Activated CD8-positive, alpha-beta T cell treated with anti-CD3 and anti-CD28 coated beads for 36 hours (primary cell): Measurements from ENCODE around the gene RNF112. TPM values are rescaled to one million over a fixed set of nuclear protein-coding genes. Genes with fewer than 3 reads are reported as not detected.

Source experiments
- ATAC-seq: fragments of 200-7000 bp; cut with Tn5 transposase; one replicate; pipeline ENCODE4 v1.10.0; 2021; ENCODE audit warnings: mild to moderate bottlenecking, moderate library complexity
- CTCF ChIA-PET: fragments of 350-600 bp; sonication (Branson Sonifier 250); formaldehyde crosslinking; loops from one replicate; lab custom pipeline; 2021; ENCODE audit warnings: antibody characterized with exemption; lab: Charles Lee
- POLR2A ChIA-PET: fragments of 350-600 bp; sonication (Branson Sonifier 250); formaldehyde crosslinking; loops from one replicate; lab custom pipeline; 2021; ENCODE audit warnings: antibody characterized with exemption; lab: Charles Lee
- DNase-seq: peaks from one replicate; pipeline ENCODE4 v3.0.0-alpha.2; 2020
- H3K27ac Mint-ChIP-seq: one replicate; pipeline ENCODE4 v1.8.0; 2021; ENCODE audit warnings: mild to moderate bottlenecking, mixed read lengths
- H3K27me3 Mint-ChIP-seq: one replicate; pipeline ENCODE4 v1.8.0; 2021; ENCODE audit warnings: mixed read lengths
- H3K36me3 Mint-ChIP-seq: one replicate; pipeline ENCODE4 v1.8.0; 2021; ENCODE audit warnings: low read depth, mixed read lengths
- H3K4me1 Mint-ChIP-seq: one replicate; pipeline ENCODE4 v1.8.0; 2021; ENCODE audit warnings: low read depth, mixed read lengths
- H3K4me3 Mint-ChIP-seq: one replicate; pipeline ENCODE4 v1.8.0; 2021; ENCODE audit warnings: mild to moderate bottlenecking, moderate library complexity, mixed read lengths
- H3K9me3 Mint-ChIP-seq: one replicate; pipeline ENCODE4 v1.8.0; 2021; ENCODE audit warnings: mixed read lengths
- intact Hi-C: fragments of 100-400 bp; cut with micrococcal nuclease; formaldehyde crosslinking; loops from one replicate; pipeline ENCODE4 v1.10.0; 2022
- total RNA-seq, 2 experiments: library from RNA; stranded (reverse); gene quantifications; one replicate each; pipeline ENCODE4 v1.2.3, GENCODE V29; 2021
- TF ChIP-seq, protein P1 (sequence below): fragments of 200-600 bp; IDR thresholded peaks from one replicate; pipeline ENCODE4 v1.8.0; 2022; ENCODE audit warnings: antibody characterized with exemption, mild to moderate bottlenecking

Gene RNF112
- total RNA-seq, 2 experiments from 2014 or later, result 0.34 to 0.63 TPM

GRCh38 chr17:19365833-19366636, 45.0 kb upstream of the RNF112 start:
- TF ChIP-seq, protein P1, sequence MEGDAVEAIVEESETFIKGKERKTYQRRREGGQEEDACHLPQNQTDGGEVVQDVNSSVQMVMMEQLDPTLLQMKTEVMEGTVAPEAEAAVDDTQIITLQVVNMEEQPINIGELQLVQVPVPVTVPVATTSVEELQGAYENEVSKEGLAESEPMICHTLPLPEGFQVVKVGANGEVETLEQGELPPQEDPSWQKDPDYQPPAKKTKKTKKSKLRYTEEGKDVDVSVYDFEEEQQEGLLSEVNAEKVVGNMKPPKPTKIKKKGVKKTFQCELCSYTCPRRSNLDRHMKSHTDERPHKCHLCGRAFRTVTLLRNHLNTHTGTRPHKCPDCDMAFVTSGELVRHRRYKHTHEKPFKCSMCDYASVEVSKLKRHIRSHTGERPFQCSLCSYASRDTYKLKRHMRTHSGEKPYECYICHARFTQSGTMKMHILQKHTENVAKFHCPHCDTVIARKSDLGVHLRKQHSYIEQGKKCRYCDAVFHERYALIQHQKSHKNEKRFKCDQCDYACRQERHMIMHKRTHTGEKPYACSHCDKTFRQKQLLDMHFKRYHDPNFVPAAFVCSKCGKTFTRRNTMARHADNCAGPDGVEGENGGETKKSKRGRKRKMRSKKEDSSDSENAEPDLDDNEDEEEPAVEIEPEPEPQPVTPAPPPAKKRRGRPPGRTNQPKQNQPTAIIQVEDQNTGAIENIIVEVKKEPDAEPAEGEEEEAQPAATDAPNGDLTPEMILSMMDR, result no peak
- H3K36me3 Mint-ChIP-seq, result no peaks in the 10 kb centered on the region
- ChIA-PET CTCF (interaction anchor here (0.6 to 7.8 kb wide), 6 partner anchors 8 to 89 kb away, joined by 3 to 133 read pairs (median 4); partner anchors contain the start of gene MAPK7), POLR2A (interaction anchor here (0.6 to 1.1 kb wide), 2 partner anchors 42 to 50 kb away, joined by 3 to 4 read pairs; no protein-coding TSS in a partner anchor)
- no peaks in the 10 kb centered on the region for H3K9me3 Mint-ChIP-seq
- DNase-seq, result no peak
- H3K27ac Mint-ChIP-seq, result no peak overlapping the region
- no peak overlapping the region for H3K4me3 Mint-ChIP-seq
- ATAC-seq, result no peak
- H3K27me3 Mint-ChIP-seq, result peaks cover 4% of the 10 kb centered on the region
- intact Hi-C loops, result no loop called here
- H3K4me1 Mint-ChIP-seq, result peaks cover 24% of the 10 kb centered on the region

DNA sequence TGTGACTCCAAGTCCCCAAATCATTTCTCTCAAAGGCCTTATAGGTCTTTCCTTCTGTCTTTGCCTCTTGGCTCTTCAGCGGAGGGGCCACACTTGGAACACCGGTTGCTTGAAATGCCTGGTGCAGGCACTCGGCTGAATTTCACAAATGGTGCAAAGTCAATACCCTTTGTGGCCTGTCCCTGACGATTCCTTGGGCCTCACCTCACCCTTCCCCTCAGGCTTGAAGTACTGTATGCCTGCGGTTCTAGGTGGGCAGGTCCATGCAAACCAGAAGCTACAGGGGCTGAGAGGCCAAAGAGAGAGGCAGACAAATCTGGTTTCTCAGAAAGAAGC, 44.4 kb upstream of the RNF112 start:
- peaks cover 1% of the 10 kb centered on the region for H3K27me3 Mint-ChIP-seq
- DNase-seq, result no peak
- no peak for ATAC-seq
- H3K4me1 Mint-ChIP-seq, result peaks cover 26% of the 10 kb centered on the region
- H3K4me3 Mint-ChIP-seq, result no peak overlapping the region
- POLR2A ChIA-PET, result no interaction called here
- intact Hi-C loops, result no loop called here
- H3K9me3 Mint-ChIP-seq, result no peaks in the 10 kb centered on the region
- no peak overlapping the region for H3K27ac Mint-ChIP-seq
- CTCF ChIA-PET, result interaction anchor here (1.0 to 7.8 kb wide), 3 partner anchors 11 to 88 kb away, joined by 3 to 133 read pairs (median 8); partner anchors contain the start of gene MAPK7
- no peaks in the 10 kb centered on the region for H3K36me3 Mint-ChIP-seq
- TF ChIP-seq, protein P1, result no peak

GRCh38 chr17:19368229-19368628, 42.8 kb upstream of the RNF112 start:
- ATAC-seq, result no peak
- H3K9me3 Mint-ChIP-seq, result no peaks in the 10 kb centered on the region
- no peaks in the 10 kb centered on the region for H3K36me3 Mint-ChIP-seq
- TF ChIP-seq, protein P1, result no peak
- DNase-seq, result no peak
- ChIA-PET POLR2A (no interaction called here), CTCF (interaction anchor here (1.7 to 7.8 kb wide), 2 partner anchors 10 to 80 kb away, joined by 3 to 133 read pairs; partner anchors contain the start of gene MAPK7)
- intact Hi-C loops, result no loop called here
- no peak overlapping the region for H3K4me3 Mint-ChIP-seq
- no peak overlapping the region for H3K27ac Mint-ChIP-seq
- no peaks in the 10 kb centered on the region for H3K27me3 Mint-ChIP-seq
- peaks cover 29% of the 10 kb centered on the region for H3K4me1 Mint-ChIP-seq

- no peak for DNase-seq
- TF ChIP-seq, protein P1, result no peak
- ChIA-PET POLR2A (interaction anchor here (1.5 kb wide), 1 partner anchor 77 kb away, joined by 4 read pairs; no protein-coding TSS in a partner anchor), CTCF (interaction anchor here (1.7 to 7.8 kb wide), 3 partner anchors 9 to 79 kb away, joined by 3 to 133 read pairs (median 4); partner anchors contain the start of gene MAPK7)
- Mint-ChIP-seq H3K4me1 (peaks cover 29% of the 10 kb centered on the region), H3K27me3 (no peaks in the 10 kb centered on the region), H3K9me3 (no peaks in the 10 kb centered on the region), H3K27ac (no peak overlapping the region), H3K36me3 (no peaks in the 10 kb centered on the region), H3K4me3 (no peak overlapping the region)
- intact Hi-C loops, result no loop called here
- no peak for ATAC-seq
Measured at GRCh38 chr17:19369107-19369778, 41.8 kb upstream of the RNF112 start.
